ENCODE data around the gene RUBCNL.

RUBCNL gene

DNA sequence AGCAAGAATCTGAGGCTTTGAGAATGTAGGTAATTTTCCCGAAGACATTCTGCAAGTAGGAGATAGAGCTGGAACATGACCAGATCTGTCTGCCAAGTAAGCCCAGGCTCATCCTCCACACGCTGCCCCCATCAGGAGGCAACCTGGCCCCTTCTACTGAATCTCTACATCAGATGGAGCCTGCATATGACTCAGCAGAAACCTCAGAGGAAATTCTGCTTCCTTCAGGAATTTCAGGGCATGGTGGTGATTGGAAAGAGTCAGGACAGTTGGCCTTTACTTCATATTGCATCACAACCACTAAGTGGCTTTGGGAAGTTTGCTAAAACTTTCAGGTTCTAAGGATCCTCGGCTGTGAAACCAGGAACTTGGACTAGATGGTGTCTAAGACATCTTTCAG, 90.1 kb downstream of the RUBCNL start:
- Histone ChIP-seq H3K27me3 (ENCODE audit: control insufficient read depth, low read length) (no peaks in the 10 kb centered on the region), H3K4me3 (ENCODE audit: low read length) (no peak overlapping the region), H3K4me1 (ENCODE audit: control insufficient read depth, low read length) (peaks cover 17% of the 10 kb centered on the region), H3K9me3 (ENCODE audit: control insufficient read depth, insufficient read depth, low read length) (no peaks in the 10 kb centered on the region), H4K20me1 (ENCODE audit: control insufficient read depth, insufficient read depth, low read depth, low read length) (no peaks in the 10 kb centered on the region), H3K36me3 (ENCODE audit: control insufficient read depth, low read length) (no peaks in the 10 kb centered on the region), H3F3A (ENCODE audit: control insufficient read depth, insufficient read depth) (no peaks in the 10 kb centered on the region), H3K9me2 (replicated peaks; ENCODE audit: control insufficient read depth, low read length) (no peaks in the 10 kb centered on the region), H3K79me2 (ENCODE audit: control insufficient read depth, low read length) (no peaks in the 10 kb centered on the region), H3K27ac (ENCODE audit: low read depth, low read length) (no peak overlapping the region), H3K4me2 (ENCODE audit: low read length) (no peak overlapping the region)
- TF ChIP-seq, protein P1, sequence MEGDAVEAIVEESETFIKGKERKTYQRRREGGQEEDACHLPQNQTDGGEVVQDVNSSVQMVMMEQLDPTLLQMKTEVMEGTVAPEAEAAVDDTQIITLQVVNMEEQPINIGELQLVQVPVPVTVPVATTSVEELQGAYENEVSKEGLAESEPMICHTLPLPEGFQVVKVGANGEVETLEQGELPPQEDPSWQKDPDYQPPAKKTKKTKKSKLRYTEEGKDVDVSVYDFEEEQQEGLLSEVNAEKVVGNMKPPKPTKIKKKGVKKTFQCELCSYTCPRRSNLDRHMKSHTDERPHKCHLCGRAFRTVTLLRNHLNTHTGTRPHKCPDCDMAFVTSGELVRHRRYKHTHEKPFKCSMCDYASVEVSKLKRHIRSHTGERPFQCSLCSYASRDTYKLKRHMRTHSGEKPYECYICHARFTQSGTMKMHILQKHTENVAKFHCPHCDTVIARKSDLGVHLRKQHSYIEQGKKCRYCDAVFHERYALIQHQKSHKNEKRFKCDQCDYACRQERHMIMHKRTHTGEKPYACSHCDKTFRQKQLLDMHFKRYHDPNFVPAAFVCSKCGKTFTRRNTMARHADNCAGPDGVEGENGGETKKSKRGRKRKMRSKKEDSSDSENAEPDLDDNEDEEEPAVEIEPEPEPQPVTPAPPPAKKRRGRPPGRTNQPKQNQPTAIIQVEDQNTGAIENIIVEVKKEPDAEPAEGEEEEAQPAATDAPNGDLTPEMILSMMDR (IDR thresholded peaks at IDR 0.05; ENCODE audit: low read depth, low read length, poor library complexity, severe bottlenecking), result no peak
- no peak for TF ChIP-seq EZH2phosphoT487 (IDR thresholded peaks at IDR 0.05; ENCODE audit: borderline replicate concordance, low read length)

- H3K27ac ChIP-seq (ENCODE audit: low read depth, low read length), result no peak overlapping the region
- H3K9me3 ChIP-seq (ENCODE audit: control insufficient read depth, insufficient read depth, low read length), result no peaks in the 10 kb centered on the region
- H3K4me2 ChIP-seq (ENCODE audit: low read length), result peak overlapping the region; percentile 17; the same call in 1 of the 2 replicates
- no peaks in the 10 kb centered on the region for H3F3A ChIP-seq (ENCODE audit: control insufficient read depth, insufficient read depth)
- no peaks in the 10 kb centered on the region for H3K9me2 ChIP-seq (replicated peaks; ENCODE audit: control insufficient read depth, low read length)
- H4K20me1 ChIP-seq (ENCODE audit: control insufficient read depth, insufficient read depth, low read depth, low read length), result no peaks in the 10 kb centered on the region
- H3K4me1 ChIP-seq (ENCODE audit: control insufficient read depth, low read length), result peaks cover 17% of the 10 kb centered on the region
- H3K36me3 ChIP-seq (ENCODE audit: control insufficient read depth, low read length), result no peaks in the 10 kb centered on the region
- no peaks in the 10 kb centered on the region for H3K27me3 ChIP-seq (ENCODE audit: control insufficient read depth, low read length)
- H3K4me3 ChIP-seq (ENCODE audit: low read length), result no peak overlapping the region
- TF ChIP-seq EZH2phosphoT487 (IDR thresholded peaks at IDR 0.05; ENCODE audit: borderline replicate concordance, low read length), result no peak
- TF ChIP-seq, protein P1 (IDR thresholded peaks at IDR 0.05; ENCODE audit: low read depth, low read length, poor library complexity, severe bottlenecking), result no peak
- H3K79me2 ChIP-seq (ENCODE audit: control insufficient read depth, low read length), result no peaks in the 10 kb centered on the region
Measured at GRCh38 chr13:46296115-46296822, 90.8 kb downstream of the RUBCNL start.

GRCh38 chr13:46295491-46296114, 91.4 kb downstream of the RUBCNL start:
- Histone ChIP-seq H3K4me2 (ENCODE audit: low read length) (peak overlapping the region; percentile 17), H3K79me2 (ENCODE audit: control insufficient read depth, low read length) (no peaks in the 10 kb centered on the region), H3K9me2 (replicated peaks; ENCODE audit: control insufficient read depth, low read length) (no peaks in the 10 kb centered on the region), H3K4me1 (ENCODE audit: control insufficient read depth, low read length) (peaks cover 17% of the 10 kb centered on the region), H4K20me1 (ENCODE audit: control insufficient read depth, insufficient read depth, low read depth, low read length) (no peaks in the 10 kb centered on the region), H3K9me3 (ENCODE audit: control insufficient read depth, insufficient read depth, low read length) (no peaks in the 10 kb centered on the region), H3K27ac (ENCODE audit: low read depth, low read length) (no peak overlapping the region), H3K4me3 (ENCODE audit: low read length) (no peak overlapping the region), H3F3A (ENCODE audit: control insufficient read depth, insufficient read depth) (no peaks in the 10 kb centered on the region), H3K27me3 (ENCODE audit: control insufficient read depth, low read length) (no peaks in the 10 kb centered on the region), H3K36me3 (ENCODE audit: control insufficient read depth, low read length) (no peaks in the 10 kb centered on the region)
- TF ChIP-seq EZH2phosphoT487 (IDR thresholded peaks at IDR 0.05; ENCODE audit: borderline replicate concordance, low read length), result no peak
- TF ChIP-seq, protein P1 (IDR thresholded peaks at IDR 0.05; ENCODE audit: low read depth, low read length, poor library complexity, severe bottlenecking), result no peak
